Adrenal gland (tissue), 12 donors: Measurements from ENCODE around the gene ALG6. TPM values are rescaled to one million over a fixed set of nuclear protein-coding genes. Genes with fewer than 3 reads are reported as not detected.

Experiments used
- DNase-seq, 7 donors: peaks; one replicate each; pipeline ENCODE4 v3.0.0-alpha.2; 2019 to 2020
- H3K27ac ChIP-seq, 5 donors: fragments of 200-600 bp; sonication (generic) in 4 of 5; 1 replicate in 3 of 5; 2 replicates in 2 of 5; pipeline versions ENCODE4 v1.5.1 to v1.8.0; 2016 to 2020; ENCODE audit warnings: mild to moderate bottlenecking in 1 of 5
- H3K27me3 ChIP-seq: fragments of 200-600 bp; 2 replicates; pipeline ENCODE4 v1.8.0; 2021
- H3K36me3 ChIP-seq, 2 donors: fragments of 200-600 bp; replicated peaks in 1 of 2; 1 replicate in 1 of 2; 2 replicates in 1 of 2; pipeline versions ENCODE4 v1.5.1 to v1.8.0; 2018 to 2022
- H3K4me1 ChIP-seq, 2 donors: fragments of 200-600 bp; replicated peaks in 1 of 2; 1 replicate in 1 of 2; 2 replicates in 1 of 2; pipeline versions ENCODE4 v1.5.1 to v1.8.0; 2018 to 2021
- H3K4me3 ChIP-seq, 4 donors: fragments of 200-600 bp; sonication (generic) in 3 of 4; one replicate each; pipeline ENCODE4 v1.5.1; 2016 to 2018
- H3K9me3 ChIP-seq, 3 donors: fragments of 200-600 bp; sonication (generic) in 1 of 3; replicated peaks in 1 of 3; 1 replicate in 2 of 3; 2 replicates in 1 of 3; pipeline versions ENCODE4 v1.5.1 to v1.8.0; 2016 to 2021
- POLR2A ChIP-seq, 2 donors: fragments of 450-650 bp; IDR thresholded peaks; one replicate each; pipeline ENCODE4 v1.6.1; 2017; ENCODE audit warnings: antibody characterized with exemption in 2 of 2, mild to moderate bottlenecking in 2 of 2, moderate library complexity in 1 of 2
- WGBS, 4 donors: extraction: QIAGEN DNeasy Blood & Tissue Kit in 2 of 4; methylation state at CpG; one replicate each; pipeline versions ENCODE4 v1.1.5 to v1.1.7; 2013 to 2017; 5-methylcytosine and 5-hydroxymethylcytosine counted together
- intact Hi-C, 2 donors: fragments of 100-400 bp; cut with DNase I; formaldehyde crosslinking; loops; one replicate each; pipeline versions ENCODE4 v1.14.1 to v1.15.0; 2022 to 2023
- microRNA-seq, 3 donors: library from miRNA; unstranded; fragments of <30 nt; microRNA quantifications; one replicate each; pipeline ENCODE4, GENCODE V29; 2017 to 2020
- polyA plus RNA-seq, 3 donors: library from polyadenylated mRNA; stranded (reverse); fragments of 200-250 nt in 2 of 3; fragments of 350-450 nt in 1 of 3; fragmentation: Illumina TruSeq in 1 of 3; extraction: RNeasy Lipid Tissue Mini Kit (QIAGEN cat#74804) in 1 of 3; gene quantifications; one replicate each; pipeline ENCODE4 v1.2.3, GENCODE V29; 2013 to 2014
- small RNA-seq, 2 donors: library from RNA; depleted of rRNA; stranded (forward); fragments of <200 nt; gene quantifications; one replicate each; pipeline ENCODE3, GENCODE V24; 2016
- total RNA-seq, 9 donors: library from RNA; depleted of rRNA in 4 of 9; stranded (reverse); fragments of >200 nt in 4 of 9; fragments of 120-200 nt in 1 of 9; fragmentation: NEBNext Ultra II Directional in 1 of 9; extraction: Animal tissue kit (Norgen Biotek cat#: 25700) in 1 of 9; gene quantifications; one replicate each; pipeline versions ENCODE4 v1.1.0 to v1.2.4, GENCODE V29; 2013 to 2023
- TF ChIP-seq, protein P1 (sequence below), 6 experiments: fragments of 450-650 bp in 4 of 6; fragments of 200-600 bp in 2 of 6; sonication (generic) in 1 of 6; IDR thresholded peaks; 1 replicate in 5 of 6; 2 replicates in 1 of 6; pipeline versions ENCODE4 v1.5.1 to v1.8.0; 2016 to 2021; ENCODE audit warnings: antibody characterized with exemption in 6 of 6, mild to moderate bottlenecking in 2 of 6, moderate library complexity in 1 of 6
- donor health status: healthy with polysubstance abuse.
- donor health status: Bipolar disorder and iron deficiency.
- donor health status: DM: yes; HTN: yes; CAD: no.
- donor health status: DM: no; HTN: no; CAD: no.
- donor health status: DM: no; HTN: no; CAD: no.
- donor health status: DM: yes; HTN: yes; CAD: no.

Gene ALG6
- total and polyA plus RNA-seq, 12 donors: 7.8 to 29.3 (median 12.0) TPM

DNA sequence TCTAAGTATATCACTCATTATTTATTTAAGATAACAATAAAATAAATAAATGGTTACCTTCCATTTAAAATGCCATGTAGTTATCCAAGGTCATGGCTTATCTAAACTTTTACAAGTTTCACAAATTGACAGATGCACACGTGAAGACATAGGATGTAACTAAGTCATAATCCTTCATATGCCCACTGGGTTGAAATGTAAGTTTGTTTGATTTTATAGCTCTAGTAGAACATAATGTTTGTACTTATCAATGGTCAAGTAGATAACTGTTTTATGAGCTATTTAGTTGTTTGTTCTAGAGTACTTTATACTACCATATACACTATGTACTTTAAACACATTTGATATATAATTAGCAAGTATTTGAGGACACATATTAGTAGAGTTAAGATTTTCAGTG, 112.6 kb downstream of the ALG6 start:
- WGBS, 4 donors: 54 to 60% (median 59%) methylated on average over 1 of the region's 1 CpG
- Histone ChIP-seq H3K4me1 (no peaks in the 10 kb centered on the region), H3K4me3 (no peak overlapping the region), H3K9me3 (no peaks in the 10 kb centered on the region), H3K27ac (no peak overlapping the region), H3K27me3 (no peaks in the 10 kb centered on the region), H3K36me3 (no peaks in the 10 kb centered on the region)
- no peak for DNase-seq
- TF ChIP-seq, protein P1, sequence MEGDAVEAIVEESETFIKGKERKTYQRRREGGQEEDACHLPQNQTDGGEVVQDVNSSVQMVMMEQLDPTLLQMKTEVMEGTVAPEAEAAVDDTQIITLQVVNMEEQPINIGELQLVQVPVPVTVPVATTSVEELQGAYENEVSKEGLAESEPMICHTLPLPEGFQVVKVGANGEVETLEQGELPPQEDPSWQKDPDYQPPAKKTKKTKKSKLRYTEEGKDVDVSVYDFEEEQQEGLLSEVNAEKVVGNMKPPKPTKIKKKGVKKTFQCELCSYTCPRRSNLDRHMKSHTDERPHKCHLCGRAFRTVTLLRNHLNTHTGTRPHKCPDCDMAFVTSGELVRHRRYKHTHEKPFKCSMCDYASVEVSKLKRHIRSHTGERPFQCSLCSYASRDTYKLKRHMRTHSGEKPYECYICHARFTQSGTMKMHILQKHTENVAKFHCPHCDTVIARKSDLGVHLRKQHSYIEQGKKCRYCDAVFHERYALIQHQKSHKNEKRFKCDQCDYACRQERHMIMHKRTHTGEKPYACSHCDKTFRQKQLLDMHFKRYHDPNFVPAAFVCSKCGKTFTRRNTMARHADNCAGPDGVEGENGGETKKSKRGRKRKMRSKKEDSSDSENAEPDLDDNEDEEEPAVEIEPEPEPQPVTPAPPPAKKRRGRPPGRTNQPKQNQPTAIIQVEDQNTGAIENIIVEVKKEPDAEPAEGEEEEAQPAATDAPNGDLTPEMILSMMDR (IDR thresholded peaks at IDR 0.05): no peak
- no peak for TF ChIP-seq POLR2A (IDR thresholded peaks at IDR 0.05)
- intact Hi-C loops: no loop called here

DNA sequence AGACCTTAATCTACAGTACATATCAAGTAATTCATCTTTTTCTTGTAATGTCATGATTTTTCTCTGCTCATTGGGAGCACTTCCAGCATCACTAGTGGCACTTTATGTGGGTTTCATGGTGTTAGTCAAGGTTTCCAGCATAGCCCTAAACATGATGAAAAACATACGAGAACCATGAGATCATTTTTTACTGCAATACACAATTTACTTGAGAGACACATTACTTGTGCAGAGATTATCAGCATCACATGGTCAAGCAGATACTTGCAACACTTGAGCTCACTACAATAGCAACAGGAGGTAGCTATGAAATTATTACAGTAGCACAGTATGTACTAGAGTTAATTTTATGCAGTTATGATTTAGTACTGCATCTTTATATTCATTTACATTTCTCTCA, 119.2 kb downstream of the ALG6 start:
- Histone ChIP-seq H3K27ac (no peak overlapping the region), H3K36me3 (no peaks in the 10 kb centered on the region), H3K4me3 (no peak overlapping the region), H3K4me1 (no peaks in the 10 kb centered on the region), H3K9me3 (no peaks in the 10 kb centered on the region), H3K27me3 (no peaks in the 10 kb centered on the region)
- TF ChIP-seq, protein P1 (IDR thresholded peaks at IDR 0.05): no peak
- no peak for TF ChIP-seq POLR2A (IDR thresholded peaks at IDR 0.05)
- DNase-seq: no peak
- 90 to 98% (median 96%) methylated on average over 1 of the region's 1 CpG for WGBS, 4 donors
- intact Hi-C loops: no loop called here

DNA sequence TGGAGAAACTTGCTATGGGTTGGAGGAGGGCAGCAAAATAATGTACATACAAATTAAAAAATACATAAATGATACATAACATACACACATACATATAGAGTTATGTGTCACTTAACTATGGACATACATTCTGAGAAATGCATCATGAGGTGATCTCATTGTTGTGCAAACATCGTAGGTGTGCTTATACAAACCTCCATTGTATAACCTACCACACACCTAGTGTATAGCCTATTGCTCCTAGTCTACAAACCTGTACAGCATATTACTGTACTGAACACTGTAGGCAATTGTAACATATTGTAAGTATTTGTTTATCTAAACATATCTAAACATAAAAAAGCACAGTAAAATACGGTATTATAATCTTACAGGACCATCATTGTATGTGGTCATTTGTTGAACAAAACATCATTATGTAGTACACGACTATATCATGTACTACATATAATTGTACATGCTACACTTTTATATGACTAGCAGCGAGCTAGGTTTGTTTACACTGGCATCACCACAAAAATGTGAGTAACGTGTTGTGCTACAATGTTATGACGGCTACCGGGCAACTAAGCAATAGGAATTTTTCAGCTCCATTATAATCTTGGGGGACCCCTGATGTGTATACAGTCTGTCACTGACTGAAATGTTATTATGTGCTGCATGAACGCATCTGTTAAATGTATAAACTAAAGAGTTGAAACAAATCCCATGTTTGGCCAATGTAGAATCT, 120.1 kb downstream of the ALG6 start:
- no peak for TF ChIP-seq POLR2A (IDR thresholded peaks at IDR 0.05)
- TF ChIP-seq, protein P1 (IDR thresholded peaks at IDR 0.05): no peak
- Histone ChIP-seq H3K4me3 (no peak overlapping the region), H3K36me3 (no peaks in the 10 kb centered on the region), H3K4me1 (no peaks in the 10 kb centered on the region), H3K9me3 (no peaks in the 10 kb centered on the region), H3K27ac (no peak overlapping the region), H3K27me3 (no peaks in the 10 kb centered on the region)
- intact Hi-C loops: no loop called here
- no peak for DNase-seq
- 91 to 95% (median 92%) methylated on average over 8 of the region's 8 CpGs for WGBS, 4 donors

Small RNAs within 50 kb of the gene (microRNA-seq; reads per million reads assigned to microRNA genes)
- gene MIR6068: 0 reads per million in 3 donors

Small RNAs within 50 kb of the gene (small RNA-seq; reads per million reads assigned to genes)
- gene MIR6068 (0 to 0.17 reads per million in 2 donors), gene RF00019 (0 reads per million in 2 donors)

Other genes with a start within 250 kb of the ALG6 start
- 1 to 10 TPM in 1 of 9 donors, under 1 TPM in 3, not detected in 5; 0.11 to 1.2 (median 0.45) TPM for gene FOXD3, start 45.1 kb upstream of the ALG6 start, total RNA-seq
- gene FOXD3, start 45.1 kb upstream of the ALG6 start, polyA plus RNA-seq: under 1 TPM; 0.11 to 0.61 (median 0.24) TPM
- 10 to 100 TPM in 5 of 9 donors, 1 to 10 TPM in 4; 2.4 to 30.7 (median 19.1) TPM for gene ITGB3BP, start 155.6 kb downstream of the ALG6 start, total RNA-seq
- 10 to 100 TPM; 27.3 to 50.2 (median 34.5) TPM for gene ITGB3BP, start 155.6 kb downstream of the ALG6 start, polyA plus RNA-seq
- 10 to 100 TPM in 3 of 9 donors, 1 to 10 TPM in 6; 2.5 to 16.7 (median 5.2) TPM for gene EFCAB7, start 155.9 kb downstream of the ALG6 start, total RNA-seq
- gene EFCAB7, start 155.9 kb downstream of the ALG6 start, polyA plus RNA-seq: 10 to 100 TPM in 1 of 3 donors, 1 to 10 TPM in 2; 4.5 to 13.5 (median 7.3) TPM
- 100 to 1,000 TPM; 103 to 156 (median 126) TPM for gene PGM1, start 225.8 kb downstream of the ALG6 start, total RNA-seq
- gene PGM1, start 225.8 kb downstream of the ALG6 start, polyA plus RNA-seq: 100 to 1,000 TPM in 1 of 3 donors, 10 to 100 TPM in 2; 11.9 to 109 (median 15.5) TPM